NOMO-1 treated with DMSO at 0.1 percent for 48 hours (cell line): ENCODE results near the gene PDZD11.
"Not testable (repeated sequence)": the region's sequence is repeated elsewhere in the genome, so short reads cannot be mapped to it uniquely, and the experiment has no call there.

Experiments
- DNase-seq: peaks from one replicate; lab custom pipeline; 2025; ENCODE audit not compliant: unreplicated experiment; lab: John Stamatoyannopoulos, UW

Gene PDZD11

GRCh38 chrX:70257423-70258288, 32.1 kb downstream of the PDZD11 start:
- DNase-seq, result no peak

DNA sequence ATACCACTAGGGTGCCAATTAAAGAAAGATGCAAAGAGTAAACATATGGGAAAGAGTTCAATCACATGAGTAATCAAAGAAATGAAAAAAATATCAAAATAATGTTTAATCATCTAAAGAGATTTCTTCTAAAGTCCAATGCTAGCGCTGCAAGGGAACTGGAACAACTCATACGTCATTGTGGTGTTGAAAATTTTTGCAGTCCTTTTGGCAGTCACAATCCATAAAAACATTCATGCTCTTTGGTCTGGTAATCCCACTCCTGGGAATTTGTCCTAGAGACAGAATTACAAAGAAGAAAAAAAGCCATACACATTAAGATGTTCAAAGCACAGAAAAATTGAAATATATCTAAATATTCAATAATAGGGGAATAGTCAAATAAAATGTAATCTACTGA, 34.3 kb downstream of the PDZD11 start:
- no peak for DNase-seq

GRCh38 chrX:70254909-70255308, 34.8 kb downstream of the PDZD11 start:
- no peak for DNase-seq

DNA sequence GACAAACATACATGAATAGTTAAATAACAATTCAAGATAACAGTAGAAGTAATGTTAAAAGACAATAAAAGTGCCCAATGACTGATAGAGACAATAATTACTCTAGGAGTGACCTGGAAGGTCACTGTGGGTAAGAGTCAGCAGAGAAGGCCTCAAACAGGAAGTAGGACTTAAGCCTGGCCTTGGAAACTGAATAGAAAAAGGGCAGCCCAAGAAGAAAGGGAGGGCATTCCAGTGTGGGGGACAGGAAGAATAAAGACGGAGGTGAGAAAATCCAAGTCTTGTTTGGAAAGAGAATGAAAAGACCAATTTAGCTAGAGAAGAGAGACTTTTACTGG, 35.7 kb downstream of the PDZD11 start:
- no peak for DNase-seq

DNA sequence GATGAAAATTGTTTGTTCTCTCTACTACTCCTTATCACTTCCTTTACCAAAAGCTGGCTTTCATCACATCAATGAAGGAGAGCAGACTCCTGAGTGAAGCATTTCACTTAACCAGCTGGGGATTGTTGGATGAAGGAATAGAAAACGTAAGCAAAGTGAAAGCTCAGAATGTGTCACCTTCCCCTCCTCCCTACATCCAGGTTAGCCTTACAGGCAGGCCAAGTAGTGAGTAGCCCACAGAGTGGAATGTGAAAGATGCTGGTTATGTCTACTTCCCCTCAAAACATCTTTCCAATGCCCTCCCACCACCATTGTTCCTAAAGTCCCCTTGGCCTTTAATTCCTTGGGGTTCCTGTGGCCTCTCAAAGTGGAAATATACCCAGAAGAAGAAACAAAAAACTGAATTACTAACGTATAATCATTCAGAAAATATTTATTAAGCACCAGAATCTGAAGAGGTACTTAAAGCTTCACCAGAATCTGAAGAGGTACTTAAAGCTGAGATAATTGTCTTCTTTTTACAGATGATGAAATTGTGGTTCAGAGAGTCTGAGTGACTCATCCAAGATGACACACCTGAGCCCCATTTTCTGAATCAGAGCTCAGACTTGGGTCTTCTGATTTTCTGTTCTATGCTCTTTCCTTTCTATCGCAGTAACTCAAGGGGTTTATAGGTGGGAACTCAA, 36.2 kb downstream of the PDZD11 start:
- DNase-seq, result no peak

GRCh38 chrX:70252491-70252890, 37.2 kb downstream of the PDZD11 start:
- no peak for DNase-seq

GRCh38 chrX:70247252-70247651, 42.5 kb downstream of the PDZD11 start:
- DNase-seq, result no peak

DNA sequence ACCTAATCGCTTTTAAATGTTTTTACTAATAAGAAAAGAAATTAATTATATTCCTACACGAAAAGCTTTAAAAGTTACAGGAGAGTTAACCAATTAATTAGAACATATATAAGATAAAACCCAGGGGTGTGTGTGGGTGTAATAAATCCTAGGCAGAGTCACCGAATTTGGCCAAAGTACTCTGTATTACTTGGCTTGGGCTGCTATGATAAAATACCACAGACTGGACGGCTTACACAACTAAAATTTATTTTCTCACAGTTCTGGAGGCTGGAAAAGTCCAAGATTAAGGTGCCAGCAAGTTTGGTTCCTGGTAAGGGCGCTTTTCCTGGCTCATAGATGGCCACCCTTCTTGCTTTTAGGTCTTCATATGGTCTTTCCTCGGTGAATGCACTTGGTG, 44.8 kb downstream of the PDZD11 start:
- DNase-seq, result no peak

- not testable (repeated sequence) for DNase-seq
Observed at GRCh38 chrX:70243601-70244000, 46.1 kb downstream of the PDZD11 start.

- no peak for DNase-seq
Observed at GRCh38 chrX:70241501-70241900, 48.2 kb downstream of the PDZD11 start.

GRCh38 chrX:70240751-70241150, 49.0 kb downstream of the PDZD11 start:
- no peak for DNase-seq
